Stimulated activated CD4-positive, alpha-beta T cell treated with anti-CD3 and anti-CD28 coated beads, Interleukin-1b, Interleukin-23, amount 100 ng/mL, for 1 hour (primary cell): Measurements from ENCODE around the gene PUS3.
"Not testable (repeated sequence)": the region's sequence is repeated elsewhere in the genome, so short reads cannot be mapped to it uniquely, and the experiment has no call there.

ENCODE experiments used
- DNase-seq, 2 donors: peaks; one replicate each; pipeline ENCODE4 v3.0.0-alpha.2; 2020; ENCODE audit warnings: low read depth in 2 of 2

The PUS3 gene

GRCh38 chr11:125865354-125865753 lies 37.7 kb downstream of the PUS3 start:
- DNase-seq: not testable (repeated sequence)

- not testable (repeated sequence) for DNase-seq
Measured at GRCh38 chr11:125862786-125863185, 40.2 kb downstream of the PUS3 start.

GRCh38 chr11:125857670-125858069 lies 45.3 kb downstream of the PUS3 start:
- not testable (repeated sequence) for DNase-seq

GRCh38 chr11:125846188-125846587 lies 56.8 kb downstream of the PUS3 start:
- no peak for DNase-seq
